Liver (tissue), 3 donors: Measurements from ENCODE around the gene FAM216B.

Experiments
- GABPA ChIP-seq, 2 donors: IDR thresholded peaks in 1 of 2; conservative IDR thresholded peaks in 1 of 2; 2 replicates each; pipeline ENCODE4 v1.6.1; 2016; ENCODE audit warnings: antibody characterized with exemption in 2 of 2, mild to moderate bottlenecking in 1 of 2, moderate library complexity in 1 of 2
- RAD21 ChIP-seq, 2 donors: IDR thresholded peaks; 2 replicates each; pipeline ENCODE4 v1.6.1; 2016; ENCODE audit warnings: antibody characterized with exemption in 2 of 2, mild to moderate bottlenecking in 2 of 2
- TF ChIP-seq, protein P1 (sequence below): IDR thresholded peaks from 2 replicates; pipeline ENCODE4 v1.6.1; 2016; ENCODE audit warnings: antibody characterized with exemption
- TF ChIP-seq, protein P2 (sequence below): fragments of 150-350 bp; IDR thresholded peaks from 2 replicates; pipeline ENCODE4 v1.5.1; 2017; ENCODE audit warnings: improper control_type of control experiment, low read depth, low read length; ENCODE audit not compliant: missing input control
- TF ChIP-seq, protein P3 (sequence below): IDR thresholded peaks from 2 replicates; pipeline ENCODE4 v1.6.1; 2016; ENCODE audit warnings: antibody characterized with exemption
- donor health status: healthy.
- donor health status: healthy.

DNA sequence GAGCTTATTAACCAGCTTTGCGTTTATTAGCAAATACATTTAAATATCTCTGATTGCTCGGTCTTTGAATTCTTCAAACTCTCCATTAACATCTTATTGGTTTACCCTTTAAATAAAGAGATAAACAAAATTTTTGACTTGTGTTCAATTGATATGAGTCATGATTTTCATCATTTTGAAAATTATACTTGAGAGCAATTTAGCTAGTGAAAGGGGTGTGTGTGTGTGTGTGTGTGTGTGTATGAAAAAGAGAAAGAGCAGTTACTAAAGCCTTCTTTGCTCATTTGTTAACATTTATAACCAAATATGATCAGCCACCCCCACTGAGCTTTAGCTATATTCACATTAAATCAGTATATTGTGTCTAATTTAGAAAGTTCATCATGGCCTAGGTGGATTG lies 48.3 kb upstream of the FAM216B start:
- TF ChIP-seq, protein P1, sequence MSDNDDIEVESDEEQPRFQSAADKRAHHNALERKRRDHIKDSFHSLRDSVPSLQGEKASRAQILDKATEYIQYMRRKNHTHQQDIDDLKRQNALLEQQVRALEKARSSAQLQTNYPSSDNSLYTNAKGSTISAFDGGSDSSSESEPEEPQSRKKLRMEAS, result no peak
- TF ChIP-seq, protein P2, sequence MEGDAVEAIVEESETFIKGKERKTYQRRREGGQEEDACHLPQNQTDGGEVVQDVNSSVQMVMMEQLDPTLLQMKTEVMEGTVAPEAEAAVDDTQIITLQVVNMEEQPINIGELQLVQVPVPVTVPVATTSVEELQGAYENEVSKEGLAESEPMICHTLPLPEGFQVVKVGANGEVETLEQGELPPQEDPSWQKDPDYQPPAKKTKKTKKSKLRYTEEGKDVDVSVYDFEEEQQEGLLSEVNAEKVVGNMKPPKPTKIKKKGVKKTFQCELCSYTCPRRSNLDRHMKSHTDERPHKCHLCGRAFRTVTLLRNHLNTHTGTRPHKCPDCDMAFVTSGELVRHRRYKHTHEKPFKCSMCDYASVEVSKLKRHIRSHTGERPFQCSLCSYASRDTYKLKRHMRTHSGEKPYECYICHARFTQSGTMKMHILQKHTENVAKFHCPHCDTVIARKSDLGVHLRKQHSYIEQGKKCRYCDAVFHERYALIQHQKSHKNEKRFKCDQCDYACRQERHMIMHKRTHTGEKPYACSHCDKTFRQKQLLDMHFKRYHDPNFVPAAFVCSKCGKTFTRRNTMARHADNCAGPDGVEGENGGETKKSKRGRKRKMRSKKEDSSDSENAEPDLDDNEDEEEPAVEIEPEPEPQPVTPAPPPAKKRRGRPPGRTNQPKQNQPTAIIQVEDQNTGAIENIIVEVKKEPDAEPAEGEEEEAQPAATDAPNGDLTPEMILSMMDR, result no peak
- TF ChIP-seq GABPA (IDR thresholded peaks at IDR 0.05 in 1 of 2, conservative IDR thresholded peaks at IDR 0.05 in 1 of 2) (no peak), RAD21 (IDR thresholded peaks at IDR 0.05) (no peak)
- TF ChIP-seq, protein P3, sequence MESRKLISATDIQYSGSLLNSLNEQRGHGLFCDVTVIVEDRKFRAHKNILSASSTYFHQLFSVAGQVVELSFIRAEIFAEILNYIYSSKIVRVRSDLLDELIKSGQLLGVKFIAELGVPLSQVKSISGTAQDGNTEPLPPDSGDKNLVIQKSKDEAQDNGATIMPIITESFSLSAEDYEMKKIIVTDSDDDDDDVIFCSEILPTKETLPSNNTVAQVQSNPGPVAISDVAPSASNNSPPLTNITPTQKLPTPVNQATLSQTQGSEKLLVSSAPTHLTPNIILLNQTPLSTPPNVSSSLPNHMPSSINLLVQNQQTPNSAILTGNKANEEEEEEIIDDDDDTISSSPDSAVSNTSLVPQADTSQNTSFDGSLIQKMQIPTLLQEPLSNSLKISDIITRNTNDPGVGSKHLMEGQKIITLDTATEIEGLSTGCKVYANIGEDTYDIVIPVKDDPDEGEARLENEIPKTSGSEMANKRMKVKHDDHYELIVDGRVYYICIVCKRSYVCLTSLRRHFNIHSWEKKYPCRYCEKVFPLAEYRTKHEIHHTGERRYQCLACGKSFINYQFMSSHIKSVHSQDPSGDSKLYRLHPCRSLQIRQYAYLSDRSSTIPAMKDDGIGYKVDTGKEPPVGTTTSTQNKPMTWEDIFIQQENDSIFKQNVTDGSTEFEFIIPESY, result no peak
